ENCODE data around the gene PPT2. TPM values are rescaled to one million over a fixed set of nuclear protein-coding genes. Genes with fewer than 3 reads are reported as not detected.

The PPT2 gene
- total and polyA plus RNA-seq, 2 of the 13 experiments (the other 11 are each of a cell fraction or from before 2014, with no cell fraction given) = 39.2 to 61.8 TPM

DNA sequence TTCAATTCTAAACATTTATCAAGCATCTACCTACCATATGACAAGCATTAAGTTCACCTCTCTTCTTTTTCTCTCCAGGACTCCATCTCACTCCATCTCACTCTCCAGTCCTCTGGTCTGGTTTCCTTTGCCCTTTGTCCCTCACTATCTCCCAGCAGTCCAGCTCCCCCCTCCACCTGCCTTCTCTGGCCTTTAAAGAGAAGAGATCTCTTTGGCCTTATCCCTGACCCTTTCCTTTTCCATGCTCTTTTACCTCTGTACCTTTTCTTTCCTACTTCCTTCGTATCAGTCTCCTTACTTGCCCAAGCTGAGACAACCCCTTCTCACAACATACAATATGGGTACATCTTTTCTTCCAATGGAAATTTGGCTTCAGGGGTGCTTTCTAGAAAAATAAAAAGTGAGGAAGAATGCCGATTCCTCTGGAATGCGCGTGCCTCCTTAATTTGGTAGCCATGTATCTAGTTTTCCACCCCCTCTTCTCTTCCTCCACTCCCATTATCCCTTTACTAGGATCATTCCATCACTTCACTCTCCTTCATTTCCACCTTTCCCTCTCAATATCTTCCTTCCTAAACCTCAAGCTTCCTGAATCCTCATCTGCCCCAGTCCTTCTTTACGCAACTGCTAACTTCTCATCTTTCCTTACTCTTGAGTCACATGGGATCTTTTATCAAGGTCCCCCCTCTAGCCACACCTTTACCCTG lies 22.7 kb downstream of the PPT2 start (continued):
- 0 out of 2 replicates have a peak, but pooled peaks have one; percentile 10 for TF ChIP-seq HDAC2 (CRISPR knock-in tag; IDR thresholded peaks at IDR 0.05)
- peak; percentile 10; the same call in 1 of the 2 replicates for TF ChIP-seq ATF1 (CRISPR knock-in tag; IDR thresholded peaks at IDR 0.05)
- no peak for TF ChIP-seq ZBTB7B (CRISPR knock-in tag; IDR thresholded peaks at IDR 0.05)
- no peak for TF ChIP-seq MZF1 (CRISPR knock-in tag; IDR thresholded peaks at IDR 0.05; ENCODE audit: borderline replicate concordance)
- no peak for TF ChIP-seq MYC (CRISPR knock-in tag; IDR thresholded peaks at IDR 0.05; ENCODE audit: borderline replicate concordance)
- TF ChIP-seq PPARG (CRISPR knock-in tag; conservative IDR thresholded peaks at IDR 0.05) = no peak
- no peak for TF ChIP-seq ISL2 (CRISPR knock-in tag; IDR thresholded peaks at IDR 0.05)
- TF ChIP-seq MTF1 (CRISPR knock-in tag; IDR thresholded peaks at IDR 0.05) = no peak
- 0 out of 2 replicates have a peak, but pooled peaks have one; percentile 50 for TF ChIP-seq ZNF264 (CRISPR knock-in tag; IDR thresholded peaks at IDR 0.05)
- no peak; the same call in 1 of the 2 replicates for TF ChIP-seq HDAC1 (CRISPR knock-in tag; IDR thresholded peaks at IDR 0.05)
- TF ChIP-seq SMYD3 (CRISPR knock-in tag; IDR thresholded peaks at IDR 0.05) = no peak
- TF ChIP-seq ZNF33B (CRISPR knock-in tag; IDR thresholded peaks at IDR 0.05) = no peak
- TF ChIP-seq, protein P1, sequence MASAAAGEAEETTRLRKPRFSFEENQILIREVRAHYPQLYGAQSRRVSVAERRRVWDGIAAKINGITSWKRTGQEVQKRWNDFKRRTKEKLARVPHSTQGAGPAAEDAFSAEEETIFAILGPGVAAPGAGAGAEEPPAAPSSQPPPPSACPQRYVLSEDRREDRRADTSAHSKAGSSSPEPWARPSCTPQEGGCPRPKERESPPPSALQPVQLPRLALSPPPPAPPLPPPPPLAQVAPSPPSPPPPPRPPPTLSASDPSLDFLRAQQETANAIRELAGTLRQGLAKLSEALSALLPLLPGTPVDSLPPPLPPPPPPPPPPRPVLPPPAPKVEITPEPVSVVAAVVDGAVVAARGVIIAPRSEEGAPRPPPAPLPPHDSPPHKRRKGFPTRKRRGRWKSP (CRISPR knock-in tag; IDR thresholded peaks at IDR 0.05) = no peak
- TF ChIP-seq ZNF296 (CRISPR knock-in tag; conservative IDR thresholded peaks at IDR 0.05) = no peak
- TF ChIP-seq ZFP1 (CRISPR knock-in tag; IDR thresholded peaks at IDR 0.05) = no peak; the same call in 1 of the 2 replicates
- TF ChIP-seq YEATS2 (CRISPR knock-in tag; IDR thresholded peaks at IDR 0.05; ENCODE audit: borderline replicate concordance) = no peak
- TF ChIP-seq ZNF780A (CRISPR knock-in tag; IDR thresholded peaks at IDR 0.05) = no peak
- no peak for TF ChIP-seq ZFP37 (CRISPR knock-in tag; IDR thresholded peaks at IDR 0.05; ENCODE audit: borderline replicate concordance)
- TF ChIP-seq THYN1 (CRISPR knock-in tag; IDR thresholded peaks at IDR 0.05; ENCODE audit: borderline replicate concordance, low read depth) = no peak
- TF ChIP-seq JUN (CRISPR knock-in tag; IDR thresholded peaks at IDR 0.05) = no peak; the same call in 1 of the 2 replicates
- TF ChIP-seq, protein P2, sequence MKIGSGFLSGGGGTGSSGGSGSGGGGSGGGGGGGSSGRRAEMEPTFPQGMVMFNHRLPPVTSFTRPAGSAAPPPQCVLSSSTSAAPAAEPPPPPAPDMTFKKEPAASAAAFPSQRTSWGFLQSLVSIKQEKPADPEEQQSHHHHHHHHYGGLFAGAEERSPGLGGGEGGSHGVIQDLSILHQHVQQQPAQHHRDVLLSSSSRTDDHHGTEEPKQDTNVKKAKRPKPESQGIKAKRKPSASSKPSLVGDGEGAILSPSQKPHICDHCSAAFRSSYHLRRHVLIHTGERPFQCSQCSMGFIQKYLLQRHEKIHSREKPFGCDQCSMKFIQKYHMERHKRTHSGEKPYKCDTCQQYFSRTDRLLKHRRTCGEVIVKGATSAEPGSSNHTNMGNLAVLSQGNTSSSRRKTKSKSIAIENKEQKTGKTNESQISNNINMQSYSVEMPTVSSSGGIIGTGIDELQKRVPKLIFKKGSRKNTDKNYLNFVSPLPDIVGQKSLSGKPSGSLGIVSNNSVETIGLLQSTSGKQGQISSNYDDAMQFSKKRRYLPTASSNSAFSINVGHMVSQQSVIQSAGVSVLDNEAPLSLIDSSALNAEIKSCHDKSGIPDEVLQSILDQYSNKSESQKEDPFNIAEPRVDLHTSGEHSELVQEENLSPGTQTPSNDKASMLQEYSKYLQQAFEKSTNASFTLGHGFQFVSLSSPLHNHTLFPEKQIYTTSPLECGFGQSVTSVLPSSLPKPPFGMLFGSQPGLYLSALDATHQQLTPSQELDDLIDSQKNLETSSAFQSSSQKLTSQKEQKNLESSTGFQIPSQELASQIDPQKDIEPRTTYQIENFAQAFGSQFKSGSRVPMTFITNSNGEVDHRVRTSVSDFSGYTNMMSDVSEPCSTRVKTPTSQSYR (CRISPR knock-in tag; IDR thresholded peaks at IDR 0.05; ENCODE audit: borderline replicate concordance) = no peak
- TF ChIP-seq TGIF2 (CRISPR knock-in tag; IDR thresholded peaks at IDR 0.05) = 0 out of 2 replicates have a peak, but pooled peaks have one; percentile 9
- peak; percentile 48; the same call in 1 of the 2 replicates for TF ChIP-seq NR2F6 (IDR thresholded peaks at IDR 0.05)
- no peak for TF ChIP-seq NR2F6 (CRISPR knock-in tag; IDR thresholded peaks at IDR 0.05)
- TF ChIP-seq ZFP36L2 (CRISPR knock-in tag; IDR thresholded peaks at IDR 0.05) = no peak
- TF ChIP-seq, protein P3, sequence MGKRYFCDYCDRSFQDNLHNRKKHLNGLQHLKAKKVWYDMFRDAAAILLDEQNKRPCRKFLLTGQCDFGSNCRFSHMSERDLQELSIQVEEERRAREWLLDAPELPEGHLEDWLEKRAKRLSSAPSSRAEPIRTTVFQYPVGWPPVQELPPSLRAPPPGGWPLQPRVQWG (CRISPR knock-in tag; IDR thresholded peaks at IDR 0.05; ENCODE audit: borderline replicate concordance, low read depth) = no peak
- TF ChIP-seq CCDC6 (CRISPR knock-in tag; IDR thresholded peaks at IDR 0.05) = 0 out of 2 replicates have a peak, but pooled peaks have one; percentile 39
